HEK293 (cell line): Measurements from ENCODE around the gene PCSK5.

Experiments used
- CTCF ChIP-seq: fragments of 450-650 bp; formaldehyde crosslinking; IDR thresholded peaks from 2 replicates; pipeline ENCODE4 v1.5.1; 2016; ENCODE audit warnings: missing biosample characterization, missing genetic modification characterization
- SALL2 ChIP-seq: fragments of 450-650 bp; formaldehyde crosslinking; IDR thresholded peaks from 2 replicates; pipeline ENCODE4 v1.5.0; 2017; ENCODE audit warnings: missing biosample characterization, mild to moderate bottlenecking, missing genetic modification characterization, borderline replicate concordance
- ZBTB1 ChIP-seq: fragments of 450-650 bp; formaldehyde crosslinking; IDR thresholded peaks from 2 replicates; pipeline ENCODE4 v1.5.1; 2016; ENCODE audit warnings: missing biosample characterization, missing genetic modification characterization
- ZIC2 ChIP-seq: fragments of 450-650 bp; formaldehyde crosslinking; IDR thresholded peaks from 2 replicates; pipeline ENCODE4 v1.5.1; 2016; ENCODE audit warnings: missing biosample characterization, missing genetic modification characterization
- ZNF157 ChIP-seq: fragments of 450-650 bp; formaldehyde crosslinking; IDR thresholded peaks from 2 replicates; pipeline ENCODE4 v1.5.1; 2016; ENCODE audit warnings: missing biosample characterization, missing genetic modification characterization
- ZNF274 ChIP-seq, 2 experiments: fragments of 200-500 bp in 1 of 2; fragments of 450-650 bp in 1 of 2; sonication (Bioruptor generic) in 1 of 2; formaldehyde crosslinking in 1 of 2; IDR thresholded peaks; 2 replicates each; pipeline versions ENCODE4 v1.5.1 to v1.6.1; 2014 to 2016; ENCODE audit warnings: borderline replicate concordance in 1 of 2, inconsistent platforms in 1 of 2, low read length in 1 of 2, missing biosample characterization in 1 of 2, missing genetic modification characterization in 1 of 2
- ZNF335 ChIP-seq: fragments of 450-650 bp; formaldehyde crosslinking; conservative IDR thresholded peaks from 2 replicates; pipeline ENCODE4 v1.5.1; 2016; ENCODE audit warnings: missing biosample characterization, missing genetic modification characterization
- ZNF501 ChIP-seq: fragments of 450-650 bp; formaldehyde crosslinking; IDR thresholded peaks from 2 replicates; pipeline ENCODE4 v1.5.1; 2016; ENCODE audit warnings: missing biosample characterization, missing genetic modification characterization
- ZSCAN4 ChIP-seq: fragments of 450-650 bp; formaldehyde crosslinking; IDR thresholded peaks from 2 replicates; pipeline ENCODE4 v1.5.1; 2017; ENCODE audit warnings: missing biosample characterization, missing genetic modification characterization
- TF ChIP-seq, protein P1 (sequence below): IDR thresholded peaks from 2 replicates; pipeline ENCODE4 v1.6.1; 2011; ENCODE audit warnings: mild to moderate bottlenecking, low read depth, low read length, borderline replicate concordance

DNA sequence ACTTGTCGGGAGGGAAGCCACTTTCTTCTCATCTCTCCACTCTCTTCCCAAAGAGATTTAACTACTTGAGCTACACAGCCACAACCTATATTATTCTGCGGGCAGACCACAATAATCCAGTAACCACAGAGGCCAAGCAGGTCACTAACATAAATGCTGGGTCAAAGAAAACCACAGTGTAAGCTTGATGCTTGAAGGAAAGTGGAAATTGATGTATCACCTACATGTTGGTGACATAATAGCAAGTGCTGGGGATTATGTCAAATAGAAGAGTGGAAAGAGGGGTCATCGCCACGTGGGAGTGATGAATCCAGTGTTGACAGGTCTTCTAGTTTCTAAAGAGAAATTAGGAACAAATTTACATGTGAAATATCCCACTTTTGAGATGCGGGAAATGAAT, 462.8 kb downstream of the PCSK5 start:
- TF ChIP-seq ZBTB1 (tag by site-specific recombination) (no peak), ZNF501 (tag by site-specific recombination) (no peak), ZNF274 (IDR thresholded peaks at IDR 0.05; ENCODE audit: low read length) (no peak), ZNF274 (tag by site-specific recombination; IDR thresholded peaks at IDR 0.05; ENCODE audit: borderline replicate concordance) (no peak), CTCF (tag by site-specific recombination) (no peak), ZSCAN4 (tag by site-specific recombination) (no peak), ZNF335 (tag by site-specific recombination) (no peak), ZIC2 (tag by site-specific recombination) (no peak), ZNF157 (tag by site-specific recombination) (no peak), SALL2 (tag by site-specific recombination) (no peak)
- TF ChIP-seq, protein P1, sequence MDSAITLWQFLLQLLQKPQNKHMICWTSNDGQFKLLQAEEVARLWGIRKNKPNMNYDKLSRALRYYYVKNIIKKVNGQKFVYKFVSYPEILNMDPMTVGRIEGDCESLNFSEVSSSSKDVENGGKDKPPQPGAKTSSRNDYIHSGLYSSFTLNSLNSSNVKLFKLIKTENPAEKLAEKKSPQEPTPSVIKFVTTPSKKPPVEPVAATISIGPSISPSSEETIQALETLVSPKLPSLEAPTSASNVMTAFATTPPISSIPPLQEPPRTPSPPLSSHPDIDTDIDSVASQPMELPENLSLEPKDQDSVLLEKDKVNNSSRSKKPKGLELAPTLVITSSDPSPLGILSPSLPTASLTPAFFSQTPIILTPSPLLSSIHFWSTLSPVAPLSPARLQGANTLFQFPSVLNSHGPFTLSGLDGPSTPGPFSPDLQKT = no peak
